ENCODE measurements around the gene DCAF4. TPM values are rescaled to one million over a fixed set of nuclear protein-coding genes. Genes with fewer than 3 reads are reported as not detected.
"Not testable (repeated sequence)": the region's sequence is repeated elsewhere in the genome, so short reads cannot be mapped to it uniquely, and the experiment has no call there.

The DCAF4 gene
- total RNA-seq, 3 donors from 2014 or later (not counting 1 experiment from before 2014, with no cell fraction given): 4.6 to 18.6 (median 16.5) TPM

GRCh38 chr14:72999316-72999715, 73.1 kb downstream of the DCAF4 start:
- Histone ChIP-seq H3K4me1 (ENCODE audit: control insufficient read depth, insufficient read depth, low read length) (no peaks in the 10 kb centered on the region), H3K4me3 (ENCODE audit: low read length) (no peak overlapping the region), H3K9me3 (ENCODE audit: control insufficient read depth, insufficient read depth, low read length) (no peaks in the 10 kb centered on the region), H3K36me3 (ENCODE audit: control insufficient read depth, insufficient read depth, low read length) (peaks cover 29% of the 10 kb centered on the region), H3K27ac (ENCODE audit: low read length) (no peak overlapping the region), H3K27me3 (ENCODE audit: control insufficient read depth, insufficient read depth, low read length) (no peaks in the 10 kb centered on the region)
- Mint-ChIP-seq H3K4me1 (peaks cover 12 to 15% of the 10 kb centered on the region in 2 donors), H3K4me3 (no peak overlapping the region), H3K36me3 (peaks cover 21% of the 10 kb centered on the region), H3K27ac (no peak overlapping the region), H3K27me3 (ENCODE audit: low read depth in 2 of 2) (no peaks in the 10 kb centered on the region), H3K9me3 (no peaks in the 10 kb centered on the region)
- intact Hi-C loops (cut with micrococcal nuclease): no loop called here
- no peak for DNase-seq
- TF ChIP-seq CTCF (IDR thresholded peaks at IDR 0.05): no peak
- WGBS (ENCODE audit: insufficient coverage): 92% methylated on average over 4 of the region's 4 CpGs
- ATAC-seq: no peak

- H3K27ac Mint-ChIP-seq: peak overlapping the region in 1 of 2 donors; percentile 14
- 90% methylated on average over 2 of the region's 2 CpGs for WGBS (ENCODE audit: insufficient coverage)
- intact Hi-C loops (cut with micrococcal nuclease): no loop called here
- Histone ChIP-seq H3K27me3 (ENCODE audit: control insufficient read depth, insufficient read depth, low read length) (no peaks in the 10 kb centered on the region), H3K9me3 (ENCODE audit: control insufficient read depth, insufficient read depth, low read length) (no peaks in the 10 kb centered on the region), H3K36me3 (ENCODE audit: control insufficient read depth, insufficient read depth, low read length) (peaks cover 26% of the 10 kb centered on the region), H3K4me3 (ENCODE audit: low read length) (no peak overlapping the region), H3K27ac (ENCODE audit: low read length) (no peak overlapping the region), H3K4me1 (ENCODE audit: control insufficient read depth, insufficient read depth, low read length) (no peaks in the 10 kb centered on the region)
- H3K36me3 Mint-ChIP-seq: peaks cover 21% of the 10 kb centered on the region
- TF ChIP-seq CTCF (IDR thresholded peaks at IDR 0.05): no peak
- DNase-seq (no peak), ATAC-seq (no peak)
- H3K4me3 Mint-ChIP-seq: no peak overlapping the region
- no peaks in the 10 kb centered on the region for H3K9me3 Mint-ChIP-seq
- H3K4me1 Mint-ChIP-seq: peaks cover 12 to 15% of the 10 kb centered on the region in 2 donors
- H3K27me3 Mint-ChIP-seq (ENCODE audit: low read depth in 2 of 2): no peaks in the 10 kb centered on the region
Observed at GRCh38 chr14:73000073-73000472, 73.8 kb downstream of the DCAF4 start.

- H3K4me1 ChIP-seq (ENCODE audit: control insufficient read depth, insufficient read depth, low read length): no peaks in the 10 kb centered on the region
- Mint-ChIP-seq H3K9me3 (no peaks in the 10 kb centered on the region), H3K27me3 (ENCODE audit: low read depth in 2 of 2) (no peaks in the 10 kb centered on the region), H3K4me1 (peaks cover 6 to 16% of the 10 kb centered on the region in 2 donors), H3K4me3 (no peak overlapping the region), H3K36me3 (no peaks in the 10 kb centered on the region), H3K27ac (no peak overlapping the region)
- no peak for ATAC-seq
- H3K9me3 ChIP-seq (ENCODE audit: control insufficient read depth, insufficient read depth, low read length): no peaks in the 10 kb centered on the region
- TF ChIP-seq CTCF (IDR thresholded peaks at IDR 0.05): no peak
- DNase-seq: no peak
- WGBS (ENCODE audit: insufficient coverage): 90% methylated on average over 6 of the region's 6 CpGs
- intact Hi-C loops (cut with micrococcal nuclease): no loop called here
- no peak overlapping the region for H3K27ac ChIP-seq (ENCODE audit: low read length)
- peaks cover 10% of the 10 kb centered on the region for H3K36me3 ChIP-seq (ENCODE audit: control insufficient read depth, insufficient read depth, low read length)
- H3K27me3 ChIP-seq (ENCODE audit: control insufficient read depth, insufficient read depth, low read length): no peaks in the 10 kb centered on the region
- H3K4me3 ChIP-seq (ENCODE audit: low read length): no peak overlapping the region
Observed at GRCh38 chr14:73003681-73004080, 77.4 kb downstream of the DCAF4 start.

GRCh38 chr14:73004641-73005040, 78.4 kb downstream of the DCAF4 start:
- ATAC-seq; DNase-seq; H3K27me3 ChIP-seq (ENCODE audit: control insufficient read depth, insufficient read depth, low read length): not testable (repeated sequence)

More at GRCh38 chr14:73004641-73005040, 78.4 kb downstream of the DCAF4 start:
- H3K4me1 ChIP-seq (ENCODE audit: control insufficient read depth, insufficient read depth, low read length); H3K27me3 Mint-ChIP-seq (ENCODE audit: low read depth in 2 of 2); intact Hi-C loops (cut with micrococcal nuclease); H3K9me3 ChIP-seq (ENCODE audit: control insufficient read depth, insufficient read depth, low read length); H3K27ac ChIP-seq (ENCODE audit: low read length); H3K9me3 Mint-ChIP-seq; H3K36me3 Mint-ChIP-seq; H3K4me3 Mint-ChIP-seq; H3K4me3 ChIP-seq (ENCODE audit: low read length); H3K27ac Mint-ChIP-seq: not testable (repeated sequence)
- 98% methylated on average over 9 of the region's 9 CpGs for WGBS (ENCODE audit: insufficient coverage)
- peaks cover 17% of the 10 kb centered on the region for H3K36me3 ChIP-seq (ENCODE audit: control insufficient read depth, insufficient read depth, low read length)
- H3K4me1 Mint-ChIP-seq: peaks cover 6 to 16% of the 10 kb centered on the region in 2 donors
